Neuronal stem cell (in vitro differentiated cells): Measurements from ENCODE around the gene MAN1A2.

Experiments
- DNase-seq: peaks from one replicate; pipeline ENCODE4 v3.0.0-alpha.2; 2013; ENCODE audit warnings: low spot score
- H2AFZ ChIP-seq: one replicate; pipeline ENCODE4 v1.6.1; 2013; ENCODE audit warnings: mild to moderate bottlenecking, low read length, inconsistent platforms
- H2AK5ac ChIP-seq: 2 replicates; pipeline ENCODE4 v1.6.1; 2013; ENCODE audit warnings: low read depth, mild to moderate bottlenecking, inconsistent platforms, low read length, moderate library complexity, mixed read lengths
- H2BK120ac ChIP-seq: 2 replicates; pipeline ENCODE4 v1.6.1; 2013; ENCODE audit warnings: low read depth, mild to moderate bottlenecking, inconsistent platforms, low read length, moderate library complexity, mixed read lengths
- H2BK12ac ChIP-seq: one replicate; pipeline ENCODE4 v1.6.1; 2013; ENCODE audit warnings: low read length, inconsistent platforms
- H2BK15ac ChIP-seq: 2 replicates; pipeline ENCODE4 v1.6.1; 2013; ENCODE audit warnings: mild to moderate bottlenecking, low read length, inconsistent platforms, mixed read lengths
- H2BK5ac ChIP-seq: one replicate; pipeline ENCODE4 v1.6.1; 2013; ENCODE audit warnings: inconsistent platforms, mild to moderate bottlenecking, low read length, moderate library complexity
- H3K14ac ChIP-seq: one replicate; pipeline ENCODE4 v1.6.1; 2013; ENCODE audit warnings: low read length, inconsistent platforms
- H3K18ac ChIP-seq: 2 replicates; pipeline ENCODE4 v1.6.1; 2013; ENCODE audit warnings: low read length, inconsistent platforms
- H3K23ac ChIP-seq: 2 replicates; pipeline ENCODE4 v1.6.1; 2013; ENCODE audit warnings: low read depth, mild to moderate bottlenecking, mixed read lengths, low read length, inconsistent platforms; ENCODE audit not compliant: poor library complexity
- H3K27ac ChIP-seq: replicated peaks from 3 replicates; pipeline ENCODE4 v1.5.1; 2013; ENCODE audit warnings: low read length, inconsistent platforms
- H3K27me3 ChIP-seq, 3 experiments: 2 replicates each; pipeline ENCODE4 v1.6.1; 2013; ENCODE audit warnings: low read length in 3 of 3, mild to moderate bottlenecking in 2 of 3, inconsistent platforms in 1 of 3, low read depth in 1 of 3, mixed read lengths in 1 of 3, moderate library complexity in 1 of 3; ENCODE audit not compliant: control insufficient read depth in 3 of 3, insufficient read depth in 3 of 3
- H3K36me3 ChIP-seq, 2 donors: replicated peaks in 1 of 2; 2 replicates each; pipeline ENCODE4 v1.6.1; 2013; ENCODE audit warnings: low read length in 2 of 2; ENCODE audit not compliant: control insufficient read depth in 2 of 2, insufficient read depth in 2 of 2
- H3K4ac ChIP-seq: 2 replicates; pipeline ENCODE4 v1.6.1; 2013; ENCODE audit warnings: inconsistent platforms, mild to moderate bottlenecking, low read length, moderate library complexity
- H3K4me1 ChIP-seq, 2 donors: 1 replicate in 1 of 2; 2 replicates in 1 of 2; pipeline ENCODE4 v1.6.1; 2013; ENCODE audit warnings: low read length in 2 of 2, low read depth in 1 of 2; ENCODE audit not compliant: control insufficient read depth in 2 of 2, insufficient read depth in 1 of 2
- H3K4me2 ChIP-seq: one replicate; pipeline ENCODE4 v1.6.1; 2013; ENCODE audit warnings: mild to moderate bottlenecking, low read length, inconsistent platforms; ENCODE audit not compliant: insufficient read depth, poor library complexity, severe bottlenecking
- H3K4me3 ChIP-seq, 2 donors: 2 replicates each; pipeline ENCODE4 v1.5.1; 2013; ENCODE audit warnings: low read length in 2 of 2, mild to moderate bottlenecking in 2 of 2, inconsistent platforms in 1 of 2, moderate library complexity in 1 of 2
- H3K79me1 ChIP-seq: one replicate; pipeline ENCODE4 v1.6.1; 2013; ENCODE audit warnings: low read depth, mild to moderate bottlenecking, inconsistent platforms, low read length, moderate library complexity
- H3K9ac ChIP-seq: one replicate; pipeline ENCODE4 v1.6.1; 2013; ENCODE audit warnings: mild to moderate bottlenecking, low read depth, low read length, inconsistent platforms; ENCODE audit not compliant: poor library complexity
- H3K9me3 ChIP-seq, 2 donors: replicated peaks in 1 of 2; 2 replicates each; pipeline versions ENCODE3 to v1.6.1; 2013; ENCODE audit warnings: low read length in 2 of 2, mild to moderate bottlenecking in 2 of 2, inconsistent platforms in 1 of 2, low read depth in 1 of 2, mixed read lengths in 1 of 2, moderate library complexity in 1 of 2; ENCODE audit not compliant: control insufficient read depth in 2 of 2, insufficient read depth in 1 of 2
- H4K8ac ChIP-seq: one replicate; pipeline ENCODE4 v1.6.1; 2013; ENCODE audit warnings: low read depth, mild to moderate bottlenecking, inconsistent platforms, low read length, moderate library complexity
- H4K91ac ChIP-seq: one replicate; pipeline ENCODE4 v1.6.1; 2013; ENCODE audit warnings: low read length, low read depth, mild to moderate bottlenecking, inconsistent platforms; ENCODE audit not compliant: poor library complexity
- WGBS, 2 donors: extraction: QIAGEN DNeasy Blood & Tissue Kit; methylation state at CpG; one replicate each; pipeline ENCODE4 v1.1.7; 2013; ENCODE audit warnings: missing lambda C conversion rate in 2 of 2, mixed read lengths in 1 of 2; ENCODE audit not compliant: insufficient read length in 2 of 2, insufficient replicate concordance in 1 of 2; ENCODE audit errors: extremely low coverage in 2 of 2; 5-methylcytosine and 5-hydroxymethylcytosine counted together

Gene MAN1A2

GRCh38 chr1:117335376-117336086 lies 31.7 kb upstream of the MAN1A2 start:
- Histone ChIP-seq H3K4me2 (no peak overlapping the region), H3K14ac (no peak overlapping the region), H2BK120ac (no peak overlapping the region), H3K36me3 (no peaks in the 10 kb centered on the region), H3K9me3 (no peaks in the 10 kb centered on the region), H4K8ac (no peak overlapping the region), H4K91ac (no peak overlapping the region), H2BK12ac (no peak overlapping the region), H3K9ac (no peak overlapping the region), H3K4ac (no peak overlapping the region), H3K4me1 (peaks cover 0 to 2% of the 10 kb centered on the region in 2 donors), H3K4me3 (no peak overlapping the region), H3K79me1 (no peaks in the 10 kb centered on the region), H3K27ac (no peak overlapping the region), H2BK15ac (no peak overlapping the region), H3K23ac (no peak overlapping the region), H3K18ac (no peak overlapping the region), H3K27me3 (peaks cover 0 to 4% (median 0%) of the 10 kb centered on the region in 3 experiments), H2AFZ (no peak overlapping the region), H2AK5ac (no peak overlapping the region), H2BK5ac (no peak overlapping the region)
- no CpG with 5 or more reads among the region's 4 CpGs for WGBS, 2 donors
- no peak for DNase-seq

GRCh38 chr1:117336088-117336817 lies 31.0 kb upstream of the MAN1A2 start:
- no peak overlapping the region for H3K14ac ChIP-seq
- H3K4me3 ChIP-seq = no peak overlapping the region
- no peak overlapping the region for H2AFZ ChIP-seq
- H2BK5ac ChIP-seq = no peak overlapping the region
- H3K18ac ChIP-seq = no peak overlapping the region
- no peak for DNase-seq
- H4K8ac ChIP-seq = no peak overlapping the region
- no peak overlapping the region for H3K27ac ChIP-seq
- peaks cover 0 to 4% (median 0%) of the 10 kb centered on the region in 3 experiments for H3K27me3 ChIP-seq
- H2BK120ac ChIP-seq = no peak overlapping the region
- H3K23ac ChIP-seq = no peak overlapping the region
- no peaks in the 10 kb centered on the region for H3K36me3 ChIP-seq
- H3K4ac ChIP-seq = no peak overlapping the region
- no peak overlapping the region for H2AK5ac ChIP-seq
- no peak overlapping the region for H3K9ac ChIP-seq
- H3K9me3 ChIP-seq = no peaks in the 10 kb centered on the region
- no peak overlapping the region for H4K91ac ChIP-seq
- peaks cover 0 to 2% of the 10 kb centered on the region in 2 donors for H3K4me1 ChIP-seq
- WGBS, 2 donors = no CpG with 5 or more reads among the region's 2 CpGs
- H3K4me2 ChIP-seq = no peak overlapping the region
- H2BK15ac ChIP-seq = no peak overlapping the region
- no peak overlapping the region for H2BK12ac ChIP-seq
- H3K79me1 ChIP-seq = no peaks in the 10 kb centered on the region

- H2BK15ac ChIP-seq = no peak overlapping the region
- H3K23ac ChIP-seq = no peak overlapping the region
- DNase-seq = no peak
- H3K27me3 ChIP-seq = peaks cover 0 to 25% (median 0%) of the 10 kb centered on the region in 3 experiments
- H2AFZ ChIP-seq = peak overlapping the region; percentile 69
- no peak overlapping the region for H3K4me3 ChIP-seq
- no peak overlapping the region for H2BK12ac ChIP-seq
- no peak overlapping the region for H2BK5ac ChIP-seq
- H4K91ac ChIP-seq = no peak overlapping the region
- H3K9me3 ChIP-seq = no peaks in the 10 kb centered on the region
- H2AK5ac ChIP-seq = no peak overlapping the region
- no peak overlapping the region for H3K9ac ChIP-seq
- no peak overlapping the region for H3K4ac ChIP-seq
- WGBS, 2 donors = no CpG with 5 or more reads among the region's 6 CpGs
- H3K18ac ChIP-seq = no peak overlapping the region
- no peak overlapping the region for H3K27ac ChIP-seq
- H2BK120ac ChIP-seq = no peak overlapping the region
- no peaks in the 10 kb centered on the region for H3K36me3 ChIP-seq
- H3K4me2 ChIP-seq = no peak overlapping the region
- peaks cover 0 to 2% of the 10 kb centered on the region in 2 donors for H3K4me1 ChIP-seq
- no peak overlapping the region for H4K8ac ChIP-seq
- no peaks in the 10 kb centered on the region for H3K79me1 ChIP-seq
- H3K14ac ChIP-seq = no peak overlapping the region
Measured at GRCh38 chr1:117339866-117340700, 27.2 kb upstream of the MAN1A2 start.
